CD14-positive monocyte (primary cell): ENCODE results near the gene CCL27. TPM values are rescaled to one million over a fixed set of nuclear protein-coding genes. Genes with fewer than 3 reads are reported as not detected.
A peak's percentile ranks its signal among the peaks of the same experiment; 100 is the strongest.

Experiments
- DNase-seq, 3 donors: peaks; one replicate each; pipeline ENCODE4 v3.0.0-alpha.2; 2011 to 2022
- H2AFZ ChIP-seq: 2 replicates; pipeline ENCODE4 v1.6.0; 2012; ENCODE audit warnings: mild to moderate bottlenecking, low read depth, low read length, inconsistent platforms; ENCODE audit not compliant: insufficient read depth, poor library complexity, severe bottlenecking
- H3K27ac ChIP-seq, 2 donors: 1 replicate in 1 of 2; 2 replicates in 1 of 2; pipeline ENCODE4 v1.5.1; 2012 to 2013; ENCODE audit warnings: low read length in 2 of 2, control low read depth in 1 of 2, inconsistent platforms in 1 of 2, low read depth in 1 of 2, mild to moderate bottlenecking in 1 of 2
- H3K27me3 ChIP-seq, 2 donors: one replicate each; pipeline versions ENCODE4 v1.6.0 to v1.6.1; 2011 to 2013; ENCODE audit warnings: low read length in 2 of 2; ENCODE audit not compliant: control insufficient read depth in 2 of 2, insufficient read depth in 2 of 2
- H3K36me3 ChIP-seq, 2 donors: replicated peaks in 1 of 2; 1 replicate in 1 of 2; 2 replicates in 1 of 2; pipeline versions ENCODE4 v1.5.1 to v1.6.1; 2012 to 2013; ENCODE audit warnings: low read length in 2 of 2, control low read depth in 1 of 2, inconsistent platforms in 1 of 2, mild to moderate bottlenecking in 1 of 2; ENCODE audit not compliant: insufficient read depth in 2 of 2, control insufficient read depth in 1 of 2
- H3K4me1 ChIP-seq, 2 donors: 1 replicate in 1 of 2; 2 replicates in 1 of 2; pipeline versions ENCODE4 v1.5.1 to v1.6.1; 2012 to 2013; ENCODE audit warnings: low read length in 2 of 2, control low read depth in 1 of 2, inconsistent platforms in 1 of 2, mild to moderate bottlenecking in 1 of 2, moderate library complexity in 1 of 2; ENCODE audit not compliant: insufficient read depth in 2 of 2, control insufficient read depth in 1 of 2
- H3K4me2 ChIP-seq: replicated peaks from 2 replicates; pipeline ENCODE3; 2012; ENCODE audit warnings: low read length, moderate library complexity, mild to moderate bottlenecking; ENCODE audit not compliant: poor library complexity, severe bottlenecking; ENCODE audit errors: extremely low read depth
- H3K4me3 ChIP-seq, 3 experiments: fragments of 200-600 bp in 1 of 3; sonication (generic) in 1 of 3; replicated peaks in 1 of 3; 1 replicate in 2 of 3; 2 replicates in 1 of 3; pipeline ENCODE4 v1.5.1; 2011 to 2013; ENCODE audit warnings: low read length in 3 of 3, mild to moderate bottlenecking in 3 of 3, control low read depth in 2 of 3, low read depth in 2 of 3, inconsistent platforms in 1 of 3, moderate library complexity in 1 of 3
- H3K79me2 ChIP-seq: 2 replicates; pipeline ENCODE4 v1.6.0; 2012; ENCODE audit warnings: mild to moderate bottlenecking, control low read depth, inconsistent platforms, low read length, moderate library complexity; ENCODE audit not compliant: insufficient read depth
- H3K9ac ChIP-seq: 2 replicates; pipeline ENCODE4 v1.6.0; 2017; ENCODE audit warnings: low read length, mild to moderate bottlenecking; ENCODE audit not compliant: insufficient read depth, poor library complexity, severe bottlenecking
- H3K9me3 ChIP-seq, 2 donors: replicated peaks in 1 of 2; 1 replicate in 1 of 2; 2 replicates in 1 of 2; pipeline versions ENCODE4 v1.5.1 to v1.6.1; 2012 to 2013; ENCODE audit warnings: low read length in 2 of 2, control low read depth in 1 of 2; ENCODE audit not compliant: control insufficient read depth in 1 of 2, insufficient read depth in 1 of 2
- H4K20me1 ChIP-seq: 2 replicates; pipeline ENCODE4 v1.6.0; 2012; ENCODE audit warnings: mild to moderate bottlenecking, low read length, control low read depth, moderate library complexity; ENCODE audit not compliant: insufficient read depth
- H3K27ac Mint-ChIP-seq, 7 donors: one replicate each; pipeline ENCODE4 v1.8.0; 2020; ENCODE audit warnings: mild to moderate bottlenecking in 7 of 7, mixed read lengths in 7 of 7, moderate library complexity in 6 of 7, inconsistent platforms in 2 of 7
- H3K27me3 Mint-ChIP-seq, 3 donors: one replicate each; pipeline ENCODE4 v1.8.0; 2021 to 2022; ENCODE audit warnings: low read depth in 3 of 3, mild to moderate bottlenecking in 3 of 3, mixed read lengths in 3 of 3, moderate library complexity in 3 of 3, inconsistent platforms in 1 of 3
- H3K36me3 Mint-ChIP-seq, 2 donors: one replicate each; pipeline ENCODE4 v1.8.0; 2020; ENCODE audit warnings: mixed read lengths in 2 of 2, inconsistent platforms in 1 of 2, mild to moderate bottlenecking in 1 of 2
- H3K4me1 Mint-ChIP-seq: one replicate; pipeline ENCODE4 v1.8.0; 2020; ENCODE audit warnings: mild to moderate bottlenecking, mixed read lengths
- H3K4me3 Mint-ChIP-seq, 2 donors: one replicate each; pipeline ENCODE4 v1.8.0; 2020; ENCODE audit warnings: mild to moderate bottlenecking in 2 of 2, mixed read lengths in 2 of 2, moderate library complexity in 1 of 2
- H3K9me3 Mint-ChIP-seq, 7 donors: one replicate each; pipeline ENCODE4 v1.8.0; 2020 to 2022; ENCODE audit warnings: mixed read lengths in 7 of 7, mild to moderate bottlenecking in 6 of 7, moderate library complexity in 6 of 7, inconsistent platforms in 2 of 7
- WGBS: methylation state at CpG from one replicate; pipeline ENCODE4 v1.1.5; 2013; ENCODE audit warnings: missing lambda C conversion rate; ENCODE audit not compliant: insufficient coverage; 5-methylcytosine and 5-hydroxymethylcytosine counted together
- intact Hi-C, 2 donors: fragments of 100-400 bp; cut with micrococcal nuclease; formaldehyde crosslinking; loops; one replicate each; pipeline versions ENCODE4 v1.15.0 to v1.15.1; 2023
- polyA plus RNA-seq, 3 donors: library from polyadenylated mRNA; depleted of rRNA in 1 of 3; unstranded in 2 of 3; stranded (reverse) in 1 of 3; fragments of 300-500 nt in 2 of 3; fragments of >200 nt in 1 of 3; fragmentation: Illumina TruSeq in 2 of 3; gene quantifications; 1 replicate in 2 of 3; 2 replicates in 1 of 3; pipeline ENCODE4 v1.2.3, GENCODE V29; 2012 to 2021
- TF ChIP-seq, protein P1 (sequence below): fragments of 200-600 bp; IDR thresholded peaks from one replicate; pipeline ENCODE4 v1.8.0; 2022; ENCODE audit warnings: antibody characterized with exemption, mild to moderate bottlenecking

The CCL27 gene
- polyA plus RNA-seq, 3 donors, result not detected

DNA sequence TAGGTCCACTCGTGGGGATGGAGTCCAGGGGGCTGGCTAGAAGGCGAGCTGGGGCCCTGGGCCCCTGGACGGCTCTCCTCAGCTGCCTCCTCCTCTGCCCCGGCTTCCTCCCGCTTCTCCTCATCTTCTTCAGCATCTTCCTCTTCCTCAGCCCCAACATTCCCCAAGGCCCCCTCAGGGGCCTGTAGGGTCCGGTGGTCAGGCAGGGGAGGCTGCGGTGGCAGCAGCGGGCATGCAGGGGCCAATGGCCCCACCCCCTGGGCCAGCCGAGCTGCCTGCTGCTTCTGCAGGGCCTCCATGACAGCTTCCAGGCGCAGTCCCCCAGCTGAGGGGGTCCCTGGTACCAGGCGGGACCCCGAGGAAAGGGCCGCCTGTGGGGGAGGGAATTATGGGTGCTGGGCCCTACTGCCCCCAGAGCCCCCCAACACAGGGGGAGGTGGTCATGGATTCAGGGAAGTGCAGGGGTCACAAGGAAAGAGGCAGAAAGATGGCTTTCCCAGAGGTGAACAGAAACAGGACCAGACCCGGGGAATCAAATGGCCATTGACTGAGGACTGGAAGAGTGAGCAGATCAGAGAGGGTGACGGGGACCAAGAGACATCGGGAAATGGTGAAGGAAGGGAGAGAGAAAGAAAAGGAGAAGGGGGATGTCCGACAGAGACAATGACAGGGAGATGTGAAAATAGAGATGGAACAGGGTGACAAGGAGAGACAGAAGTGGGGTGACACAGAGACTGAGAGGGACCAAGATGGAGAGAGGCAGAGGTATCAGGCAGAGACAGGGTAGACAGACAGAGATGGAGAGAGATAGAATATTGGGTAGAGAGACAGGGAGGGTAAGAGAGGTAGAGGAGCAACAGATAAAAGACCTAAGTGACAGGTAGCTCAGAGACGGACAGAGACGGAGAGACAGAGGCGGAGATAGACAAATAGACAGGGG lies 34.5 kb downstream of the CCL27 start:
- Mint-ChIP-seq H3K9me3 (peaks cover 0 to 34% (median 9%) of the 10 kb centered on the region in 7 donors), H3K4me1 (peaks cover 18% of the 10 kb centered on the region), H3K27ac (no peak overlapping the region), H3K36me3 (peaks cover 5 to 9% of the 10 kb centered on the region in 2 donors), H3K27me3 (peaks cover 83 to 97% (median 94%) of the 10 kb centered on the region in 3 donors), H3K4me3 (peak overlapping the region; percentile 50 to 88)
- Histone ChIP-seq H3K9me3 (peaks cover 0 to 32% of the 10 kb centered on the region in 2 donors), H4K20me1 (no peaks in the 10 kb centered on the region), H2AFZ (no peak overlapping the region), H3K4me2 (peak overlapping the region; percentile 45), H3K27ac (no peak overlapping the region), H3K79me2 (no peaks in the 10 kb centered on the region), H3K27me3 (peaks cover 73 to 92% of the 10 kb centered on the region in 2 donors), H3K36me3 (no peaks in the 10 kb centered on the region), H3K4me3 (no peak overlapping the region), H3K9ac (no peak overlapping the region), H3K4me1 (peaks cover 0 to 13% of the 10 kb centered on the region in 2 donors)
- no peak for DNase-seq
- intact Hi-C loops, result no loop called here
- TF ChIP-seq, protein P1, sequence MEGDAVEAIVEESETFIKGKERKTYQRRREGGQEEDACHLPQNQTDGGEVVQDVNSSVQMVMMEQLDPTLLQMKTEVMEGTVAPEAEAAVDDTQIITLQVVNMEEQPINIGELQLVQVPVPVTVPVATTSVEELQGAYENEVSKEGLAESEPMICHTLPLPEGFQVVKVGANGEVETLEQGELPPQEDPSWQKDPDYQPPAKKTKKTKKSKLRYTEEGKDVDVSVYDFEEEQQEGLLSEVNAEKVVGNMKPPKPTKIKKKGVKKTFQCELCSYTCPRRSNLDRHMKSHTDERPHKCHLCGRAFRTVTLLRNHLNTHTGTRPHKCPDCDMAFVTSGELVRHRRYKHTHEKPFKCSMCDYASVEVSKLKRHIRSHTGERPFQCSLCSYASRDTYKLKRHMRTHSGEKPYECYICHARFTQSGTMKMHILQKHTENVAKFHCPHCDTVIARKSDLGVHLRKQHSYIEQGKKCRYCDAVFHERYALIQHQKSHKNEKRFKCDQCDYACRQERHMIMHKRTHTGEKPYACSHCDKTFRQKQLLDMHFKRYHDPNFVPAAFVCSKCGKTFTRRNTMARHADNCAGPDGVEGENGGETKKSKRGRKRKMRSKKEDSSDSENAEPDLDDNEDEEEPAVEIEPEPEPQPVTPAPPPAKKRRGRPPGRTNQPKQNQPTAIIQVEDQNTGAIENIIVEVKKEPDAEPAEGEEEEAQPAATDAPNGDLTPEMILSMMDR, result no peak
- 29% methylated on average over 16 of the region's 20 CpGs for WGBS

GRCh38 chr9:34625186-34625486 lies 37.3 kb downstream of the CCL27 start:
- peak overlapping the region in 1 of 2 donors; percentile 75 for H3K4me3 Mint-ChIP-seq

More at GRCh38 chr9:34625186-34625486, 37.3 kb downstream of the CCL27 start:
- H3K4me2 ChIP-seq, result no peak overlapping the region
- no peak overlapping the region for H2AFZ ChIP-seq
- Mint-ChIP-seq H3K27me3 (peaks cover 88 to 90% (median 89%) of the 10 kb centered on the region in 3 donors), H3K9me3 (peaks cover 3 to 46% (median 22%) of the 10 kb centered on the region in 7 donors), H3K4me1 (peaks cover 24% of the 10 kb centered on the region), H3K36me3 (peaks cover 5 to 14% of the 10 kb centered on the region in 2 donors), H3K27ac (no peak overlapping the region)
- DNase-seq, result no peak
- H3K27me3 ChIP-seq, result peaks cover 73 to 84% of the 10 kb centered on the region in 2 donors
- H3K9ac ChIP-seq, result no peak overlapping the region
- 100% methylated on average over 2 of the region's 3 CpGs for whole genome bisulfite sequencing
- H3K9me3 ChIP-seq, result peaks cover 0 to 50% of the 10 kb centered on the region in 2 donors
- no peaks in the 10 kb centered on the region for H3K36me3 ChIP-seq
- no peak overlapping the region for H3K27ac ChIP-seq
- H4K20me1 ChIP-seq, result no peaks in the 10 kb centered on the region
- peaks cover under 1% of the 10 kb centered on the region for H3K79me2 ChIP-seq
- TF ChIP-seq, protein P1, result no peak
- no peak overlapping the region for H3K4me3 ChIP-seq
- intact Hi-C loops, result no loop called here
- H3K4me1 ChIP-seq, result peaks cover 5 to 20% of the 10 kb centered on the region in 2 donors
